GM21717 (cell line): Measurements from ENCODE around the gene ATP5ME.
"Not testable (repeated sequence)": the region's sequence is repeated elsewhere in the genome, so short reads cannot be mapped to it uniquely, and the experiment has no call there.

Source experiments
- ATAC-seq: cut with Tn5 transposase; IDR thresholded peaks from one replicate; pipeline ENCODE4 v1.9.1; 2021; ENCODE audit warnings: mild to moderate bottlenecking, moderate library complexity; ENCODE audit not compliant: unreplicated experiment

The ATP5ME gene, protein sequence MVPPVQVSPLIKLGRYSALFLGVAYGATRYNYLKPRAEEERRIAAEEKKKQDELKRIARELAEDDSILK

DNA sequence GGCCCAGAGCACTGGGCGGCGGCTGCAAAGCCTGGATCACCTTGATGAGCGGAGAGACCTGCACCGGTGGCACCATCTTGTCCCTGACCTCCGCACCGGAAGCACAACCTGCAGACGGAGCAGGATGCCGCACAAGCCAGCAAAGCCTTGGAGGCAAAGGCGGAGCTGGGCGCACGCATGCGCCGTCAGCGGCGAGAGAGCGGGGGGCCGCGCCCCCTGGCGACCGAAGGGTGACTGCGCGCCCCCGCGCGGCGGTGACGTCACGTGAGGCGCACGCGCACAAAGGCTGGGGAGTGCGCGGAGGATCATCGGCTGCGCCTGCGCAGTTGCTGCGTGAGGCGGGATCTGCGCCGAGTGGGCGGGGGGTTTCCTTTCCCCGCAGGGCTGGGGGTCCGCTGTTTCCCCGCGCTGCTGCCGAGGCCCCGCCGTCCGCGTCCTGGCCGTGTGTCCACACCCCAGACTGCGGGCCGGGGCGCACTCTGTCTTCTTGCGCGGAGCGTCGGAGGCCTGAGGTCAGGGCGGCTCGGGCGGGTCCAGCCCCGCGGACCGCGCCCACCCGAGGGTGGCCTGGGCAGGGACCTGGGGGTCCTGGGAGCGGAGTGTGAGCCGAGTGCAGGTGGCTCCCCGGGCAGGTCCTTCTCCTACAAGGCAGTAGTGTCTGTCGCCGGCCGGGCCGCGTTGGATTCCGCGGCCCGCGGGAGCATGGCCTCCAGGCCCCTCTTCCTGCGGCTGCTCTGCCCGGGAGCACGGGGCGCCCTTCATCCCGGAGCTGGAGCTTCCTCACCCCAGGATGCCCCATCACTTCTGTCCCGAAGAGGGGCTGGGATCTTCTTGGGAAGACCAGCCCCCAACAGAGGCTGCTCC, at the start of gene ATP5ME, which contains the start of gene MYL5:
Gene ATP5ME (minus strand): TSS at position 105 of the 864 bp plus-strand sequence. CDS start 29 bp downstream, at position 76.
Gene MYL5 (plus strand): TSS at position 371 of the 864 bp plus-strand sequence. CDS start 3,485 bp downstream, outside the sequence.
- peak; percentile 64 for ATAC-seq

DNA sequence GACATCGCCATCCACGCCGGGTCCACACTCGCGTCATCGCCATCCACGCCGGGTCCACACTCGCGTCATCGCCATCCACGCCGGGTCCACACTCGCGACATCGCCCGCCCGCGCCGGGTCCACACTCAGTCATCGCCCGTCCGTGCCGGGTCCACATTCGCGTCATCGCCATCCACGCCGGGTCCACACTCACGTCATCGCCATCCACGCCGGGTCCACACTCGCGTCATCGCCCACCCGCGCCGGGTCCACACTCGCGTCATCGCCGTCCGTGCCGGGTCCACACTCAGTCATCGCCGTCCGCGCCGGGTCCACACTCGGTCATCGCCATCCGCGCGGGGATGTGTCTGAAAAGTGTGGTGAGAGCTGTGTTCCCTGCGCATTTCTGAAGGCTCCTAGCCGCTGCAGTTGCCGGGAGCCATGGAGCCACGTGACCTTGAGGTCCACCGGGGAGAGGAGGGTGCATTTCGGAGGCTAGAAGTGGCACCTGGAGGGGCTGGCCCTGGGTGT, 48.8 kb upstream of the ATP5ME start:
- ATAC-seq = no peak

DNA sequence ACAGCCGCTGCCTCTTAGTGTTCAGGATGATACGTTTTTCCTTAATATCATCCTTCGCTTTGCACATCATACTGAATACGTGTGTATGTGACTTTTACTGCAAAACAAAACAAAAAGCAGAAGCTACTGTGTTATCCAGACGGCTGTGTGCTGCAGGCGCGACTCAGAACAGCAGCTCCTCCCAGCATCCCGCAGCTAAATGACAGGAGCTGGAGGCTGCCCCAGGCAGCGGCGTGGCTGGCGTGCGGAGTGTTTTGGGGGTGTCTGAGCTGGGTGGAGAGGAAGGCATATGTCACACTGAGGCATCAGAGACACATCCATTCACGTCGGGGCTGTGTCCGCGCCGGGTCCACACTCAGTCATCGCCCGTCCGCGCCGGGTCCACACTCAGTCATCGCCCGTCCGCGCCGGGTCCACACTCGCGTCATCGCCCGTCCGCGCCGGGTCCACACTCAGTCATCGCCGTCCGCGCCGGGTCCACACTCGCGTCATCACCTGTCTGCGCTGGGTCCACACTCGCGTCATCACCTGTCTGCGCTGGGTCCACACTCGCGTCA, 48.2 kb upstream of the ATP5ME start:
- ATAC-seq = no peak

DNA sequence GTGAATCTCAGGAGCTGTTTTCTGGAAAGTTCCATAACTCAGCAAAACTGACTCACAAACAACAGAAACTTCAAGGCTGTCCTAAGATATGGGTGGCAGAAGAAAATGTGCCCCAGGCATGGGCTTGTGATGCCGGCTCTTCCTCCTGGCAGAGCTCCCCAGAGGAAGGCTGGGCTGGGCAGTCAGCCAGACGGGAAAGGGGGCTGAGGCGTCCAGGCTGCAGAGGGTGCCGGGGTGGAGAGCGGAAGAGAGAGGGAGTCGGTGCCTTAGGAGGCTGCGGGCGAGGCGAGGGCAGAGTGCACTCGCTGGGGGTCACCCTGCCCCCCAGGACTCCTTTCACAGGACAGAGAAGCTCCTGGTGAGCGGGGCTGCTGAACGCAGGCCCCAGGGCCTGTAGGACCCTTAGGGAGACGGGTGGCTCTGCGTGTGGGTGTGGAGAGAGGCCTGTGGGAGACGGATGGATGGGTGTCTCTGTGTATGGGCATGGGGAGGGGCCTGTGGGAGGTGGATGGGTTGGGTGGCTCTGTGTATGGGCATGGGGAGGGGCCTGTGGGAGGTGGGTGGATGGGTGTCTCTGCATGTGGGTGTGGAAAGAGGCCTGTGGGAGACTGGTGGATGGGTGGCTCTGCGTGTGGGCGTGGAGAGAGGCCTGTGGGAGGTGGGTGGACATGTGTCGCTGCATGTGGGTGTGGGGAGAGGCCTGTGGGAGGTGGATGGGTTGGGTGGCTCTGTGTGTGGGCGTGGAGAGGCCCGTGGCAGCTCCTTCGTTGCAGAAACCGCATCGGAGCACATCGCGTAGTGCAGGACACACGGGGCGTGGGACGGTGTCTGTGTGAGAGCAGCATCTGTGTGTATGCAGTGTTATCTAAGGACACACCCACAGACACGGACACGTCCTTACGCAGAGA, 47.4 kb upstream of the ATP5ME start:
- ATAC-seq = no peak

DNA sequence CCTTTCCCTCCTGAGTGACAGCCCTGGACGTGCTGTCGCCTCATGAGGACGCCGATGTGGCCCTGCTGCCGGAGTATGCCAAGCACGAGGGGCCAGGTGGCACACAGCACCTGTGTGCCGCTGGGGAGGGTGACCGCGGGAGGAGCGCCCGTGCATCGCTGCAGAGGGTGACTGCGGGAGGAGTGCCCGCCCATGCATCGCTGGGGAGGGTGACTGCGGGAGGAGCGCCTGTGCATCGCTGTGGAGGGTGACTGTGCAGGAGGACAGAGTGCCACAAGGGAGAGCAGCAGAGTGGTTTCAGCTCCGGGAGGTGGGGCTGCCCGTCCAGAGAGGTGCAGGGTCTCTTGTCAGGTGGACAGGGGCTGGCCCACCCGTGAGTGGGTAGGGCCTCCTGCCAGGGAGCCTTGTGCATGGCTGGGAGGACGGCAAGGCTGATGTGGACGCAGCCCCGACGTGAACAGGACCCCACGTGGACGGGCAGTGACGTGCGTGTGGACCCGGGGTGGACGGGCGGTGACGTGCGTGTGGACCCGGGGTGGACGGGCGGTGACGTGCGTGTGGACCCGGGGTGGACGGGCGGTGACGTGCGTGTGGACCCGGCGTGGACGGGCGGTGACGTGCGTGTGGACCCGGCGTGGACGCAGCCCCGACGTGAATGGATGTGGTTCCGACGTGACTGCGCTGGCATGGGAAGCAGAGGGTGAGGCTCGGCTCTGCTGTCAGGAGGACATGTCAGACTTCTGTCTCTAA, 46.2 kb upstream of the ATP5ME start:
- no peak for ATAC-seq

DNA sequence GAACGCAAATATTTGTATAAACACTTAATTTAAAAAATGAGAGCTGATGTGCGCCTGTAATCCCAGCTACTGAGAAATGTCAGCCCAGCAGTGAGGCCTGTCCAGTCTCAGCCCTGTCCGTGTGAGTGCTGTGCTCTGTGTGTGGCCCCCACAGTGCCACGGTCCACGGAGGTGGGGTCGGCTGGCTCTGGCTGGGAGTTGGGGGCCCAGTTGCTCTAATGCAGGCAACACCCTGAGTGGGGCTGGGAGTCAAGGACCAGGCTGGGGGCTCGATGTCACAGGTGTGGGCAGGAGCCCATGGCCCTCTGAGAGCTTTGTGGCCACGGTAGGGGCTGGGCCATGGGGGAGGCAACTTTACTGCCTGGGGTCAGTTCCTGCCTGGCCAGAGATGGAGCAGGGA, 44.4 kb upstream of the ATP5ME start:
- no peak for ATAC-seq

DNA sequence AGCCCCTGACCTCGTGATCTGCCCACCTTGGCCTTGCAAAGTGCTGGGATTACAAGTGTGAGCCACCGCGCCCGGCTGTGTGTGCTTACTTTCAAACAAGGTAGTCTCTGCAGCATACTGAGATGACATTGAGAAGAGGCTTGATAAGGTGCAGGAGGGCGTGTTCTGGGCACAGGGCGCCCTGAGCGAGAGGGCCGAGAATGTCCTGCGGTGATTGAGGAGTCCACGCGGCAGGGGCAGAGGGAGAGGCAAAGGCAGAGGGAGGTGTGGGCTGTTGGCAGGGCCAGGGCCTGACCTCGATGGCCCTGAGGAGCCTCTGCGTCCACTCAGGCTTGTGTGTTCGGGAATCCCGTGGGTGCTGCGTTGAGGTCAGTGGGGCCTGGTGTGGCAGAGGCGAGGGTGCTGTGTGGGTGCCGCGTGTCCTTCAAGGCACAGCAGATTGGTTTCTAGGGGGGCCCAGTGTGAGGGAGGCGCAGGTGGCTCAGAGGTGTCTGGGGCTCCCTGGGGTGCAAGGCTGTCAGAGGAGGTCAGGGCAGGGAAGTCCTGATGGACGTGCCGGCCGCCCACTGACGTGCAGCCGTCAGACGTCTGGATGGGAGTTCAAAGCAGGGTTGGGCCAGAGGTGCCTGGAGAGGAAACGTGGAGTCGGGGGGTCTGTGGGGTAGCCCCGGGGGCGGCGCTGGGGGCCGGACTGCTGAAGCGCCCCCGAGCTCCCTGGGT, 43.7 kb upstream of the ATP5ME start:
- no peak for ATAC-seq

DNA sequence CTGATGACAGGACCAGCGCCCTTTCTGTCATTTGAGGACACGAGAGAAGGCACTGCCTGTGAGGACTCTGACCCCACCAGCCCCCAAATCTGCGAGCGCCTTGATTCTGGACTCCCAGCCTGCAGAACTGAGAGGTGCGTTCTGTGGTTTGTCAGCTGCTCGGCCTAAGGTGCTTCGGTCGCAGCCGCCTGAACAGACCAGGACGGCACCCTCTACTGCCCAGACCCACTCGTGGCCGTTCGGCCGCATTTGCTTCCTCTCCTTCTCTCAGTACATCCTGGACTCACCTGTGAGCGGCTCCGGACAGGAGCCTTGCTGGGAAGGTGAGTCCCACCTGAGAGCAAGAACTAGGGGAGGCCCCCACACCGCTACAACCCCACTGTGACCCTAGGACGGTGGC, 40.0 kb upstream of the ATP5ME start:
- ATAC-seq = no peak

DNA sequence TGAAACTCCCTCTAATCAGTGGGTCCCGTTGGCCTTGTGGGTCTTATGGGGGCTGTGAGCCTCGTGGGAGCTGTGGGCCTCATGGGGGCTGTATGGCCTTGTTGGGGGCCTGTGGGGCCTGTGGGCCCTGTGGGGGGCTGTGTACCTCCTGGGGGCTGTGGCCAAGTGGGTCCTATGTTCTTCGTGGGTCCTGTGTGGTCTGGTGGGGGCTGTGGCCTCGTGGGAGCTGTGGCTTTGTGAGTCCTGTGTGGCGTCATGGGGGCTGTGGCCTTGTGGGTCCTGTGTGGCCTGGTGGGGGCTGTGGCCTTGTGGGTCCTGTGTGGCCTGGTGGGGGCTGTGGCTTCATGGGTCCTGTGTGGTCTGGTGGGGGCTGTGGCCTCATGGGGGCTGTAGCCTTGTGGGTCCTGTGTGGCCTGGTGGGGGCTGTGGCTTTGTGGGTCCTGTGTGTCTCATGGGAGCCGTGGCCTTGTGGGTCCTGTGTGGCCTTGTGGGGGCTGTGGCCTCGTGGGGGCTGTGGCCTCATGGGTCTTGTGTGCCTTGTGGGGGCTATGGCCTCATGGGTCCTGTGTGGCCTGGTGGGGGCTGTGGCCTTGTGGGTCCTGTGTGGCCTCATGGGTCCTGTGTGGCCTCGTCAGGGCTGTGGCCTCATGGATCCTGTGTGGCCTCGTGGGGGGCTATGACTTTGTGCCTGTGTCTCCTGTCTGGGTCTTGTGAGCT, 39.0 kb upstream of the ATP5ME start:
- no peak for ATAC-seq

DNA sequence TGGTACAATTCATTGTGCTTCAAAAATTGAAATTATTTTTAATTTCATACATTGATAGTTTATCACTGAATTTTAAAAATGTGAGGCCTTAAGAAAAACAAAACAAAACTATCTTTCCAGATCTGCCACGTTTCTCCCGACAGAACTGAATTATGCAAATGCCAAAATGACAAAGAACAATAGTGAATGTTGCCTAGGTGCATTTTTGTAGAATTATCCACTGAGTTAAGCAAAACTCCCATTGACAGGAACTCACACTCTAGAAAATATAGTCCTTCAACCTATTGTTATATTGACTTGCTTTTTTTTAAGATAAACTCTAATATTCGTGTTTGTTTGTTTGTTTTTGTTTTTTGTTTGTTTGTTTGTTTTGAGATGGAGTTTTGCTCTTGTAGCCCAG, 38.0 kb upstream of the ATP5ME start:
- ATAC-seq = no peak

DNA sequence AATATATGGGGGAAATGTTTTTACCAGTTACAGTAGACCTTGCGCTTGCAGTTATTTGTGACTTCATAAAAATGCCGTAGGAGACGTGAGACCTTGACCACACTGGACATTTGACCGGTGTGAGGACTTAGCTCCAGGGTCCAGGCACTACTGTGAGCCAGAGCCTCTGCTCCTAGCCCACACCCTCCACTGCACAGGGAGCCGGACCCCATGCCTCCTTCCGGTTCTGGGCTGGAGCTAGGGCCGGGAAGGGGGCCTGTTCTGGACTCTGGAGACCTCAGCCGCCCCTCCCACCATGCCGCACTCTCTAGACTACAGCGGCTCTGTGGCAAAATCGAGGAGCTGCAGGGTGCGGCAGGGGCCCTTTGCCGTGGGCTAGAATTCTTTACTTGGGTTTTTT, 36.8 kb upstream of the ATP5ME start:
- no peak for ATAC-seq

DNA sequence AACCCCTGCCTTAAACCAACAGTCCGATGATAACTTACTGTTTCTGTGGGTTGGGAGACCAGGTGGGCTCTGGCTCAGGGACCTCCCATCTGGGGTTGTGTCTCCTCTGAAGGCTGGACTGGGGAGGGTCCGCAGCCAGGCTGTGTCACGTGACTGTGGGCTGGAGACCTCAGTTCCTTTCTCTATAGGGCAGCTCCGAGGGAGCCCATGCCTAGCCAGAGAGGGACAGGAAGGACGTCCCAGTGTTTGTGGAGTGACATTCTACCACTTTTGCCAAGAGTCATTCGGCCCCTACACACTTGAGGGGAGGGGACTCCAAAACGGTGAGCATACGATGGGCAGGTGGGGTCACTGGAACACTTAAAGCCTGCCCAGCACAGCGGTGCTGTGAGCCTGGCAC, 36.0 kb upstream of the ATP5ME start:
- ATAC-seq = no peak

DNA sequence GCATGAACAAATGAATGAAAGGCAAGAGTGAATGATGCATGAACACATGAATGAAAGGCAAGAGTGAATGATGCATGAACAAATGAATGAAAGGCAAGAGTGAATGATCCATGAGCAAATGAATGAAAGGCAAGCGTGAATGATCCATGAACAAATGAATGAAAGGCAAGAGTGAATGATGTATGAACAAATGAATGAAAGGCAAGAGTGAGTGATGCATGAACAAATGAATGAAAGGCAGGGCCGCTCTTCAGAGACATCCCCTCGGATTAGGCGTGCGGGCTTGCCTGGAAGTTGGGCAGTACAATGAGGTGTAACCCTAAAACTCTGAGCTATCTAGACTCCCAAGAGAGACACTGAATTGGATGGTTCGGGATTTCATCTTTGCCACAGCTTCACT, 35.3 kb upstream of the ATP5ME start:
- ATAC-seq = no peak

DNA sequence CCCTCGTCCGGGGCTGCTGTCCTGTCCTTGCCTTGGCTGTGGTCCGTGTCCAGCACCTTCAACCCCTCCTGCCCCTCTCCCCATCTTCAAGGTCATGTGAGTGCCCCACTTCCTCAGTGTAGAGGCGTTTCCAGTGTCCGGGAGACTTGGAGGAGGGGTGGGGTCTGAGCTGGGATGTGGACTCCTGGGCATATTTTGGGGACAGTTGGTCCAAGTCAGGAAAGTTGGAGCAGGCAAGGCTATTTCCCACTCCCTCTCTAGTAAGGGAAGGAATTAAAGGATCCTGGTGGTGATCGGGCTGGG, 34.5 kb upstream of the ATP5ME start:
- no peak for ATAC-seq

DNA sequence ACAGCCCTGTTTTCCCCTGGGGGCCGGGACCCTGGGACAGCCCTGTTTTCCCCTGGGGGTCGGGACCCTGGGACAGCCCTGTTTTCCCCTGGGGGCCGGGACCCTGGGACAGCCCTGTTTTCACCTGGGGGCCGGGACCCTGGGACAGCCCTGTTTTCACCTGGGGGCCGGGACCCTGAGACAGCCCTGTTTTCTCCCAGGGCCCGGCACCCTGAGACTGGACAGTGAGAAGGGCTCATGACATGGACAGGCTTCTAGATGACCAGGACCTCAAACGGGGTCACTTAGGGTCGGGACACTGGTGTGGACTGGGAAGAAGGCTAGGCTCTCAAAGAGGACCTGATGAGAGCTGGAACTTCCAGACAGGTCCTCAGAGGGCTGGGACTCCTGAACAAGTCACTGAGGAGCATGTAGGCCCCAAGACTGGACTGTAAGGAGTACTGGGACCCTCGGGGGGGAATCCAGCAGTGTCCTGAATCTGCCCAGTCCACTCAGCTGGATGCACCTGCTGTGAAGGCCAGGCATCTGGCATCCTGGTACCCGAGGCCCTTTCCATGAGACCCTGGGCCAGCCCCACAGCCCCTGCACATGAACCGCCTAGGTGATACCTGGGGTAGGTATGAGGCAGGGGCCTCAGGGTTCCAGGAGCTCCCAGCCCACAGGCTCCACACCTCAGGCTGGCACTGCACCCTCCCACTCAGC, 34.0 kb upstream of the ATP5ME start:
- no peak for ATAC-seq

DNA sequence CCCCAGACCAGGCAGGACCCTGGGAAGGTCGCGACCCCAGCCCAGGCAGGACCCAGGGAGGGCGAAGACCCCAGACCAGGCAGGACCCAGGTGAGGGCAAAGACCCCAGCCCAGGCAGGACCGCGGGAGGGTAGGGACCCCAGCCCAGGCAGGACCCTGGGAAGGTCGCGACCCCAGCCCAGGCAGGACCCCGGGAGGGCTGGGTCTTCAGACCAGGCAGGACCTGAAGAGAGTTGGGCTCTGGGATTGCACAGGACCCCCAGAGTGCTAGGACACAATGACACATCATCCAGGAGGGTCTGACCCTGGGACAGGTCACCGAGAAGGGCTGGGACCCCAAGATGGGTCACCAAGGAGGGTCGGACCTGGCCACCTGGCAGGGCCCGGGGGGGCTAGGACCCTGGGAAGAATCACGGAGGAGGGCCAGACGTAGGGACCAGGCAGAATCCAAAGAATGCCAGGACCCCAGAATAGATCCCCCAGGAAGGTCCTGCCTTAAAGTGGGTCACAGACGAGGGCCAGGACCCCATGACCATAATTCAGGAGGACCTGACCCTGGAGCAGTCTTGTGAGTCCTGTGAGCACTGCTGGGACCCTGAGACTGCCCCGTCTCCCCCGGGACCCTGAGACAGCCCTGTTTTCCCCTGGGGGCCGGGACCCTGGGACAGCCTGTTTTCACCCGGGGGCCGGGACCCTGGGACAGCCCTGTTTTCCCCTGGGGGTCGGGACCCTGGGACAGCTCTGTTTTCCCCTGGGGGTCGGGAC, 32.9 kb upstream of the ATP5ME start:
- ATAC-seq = no peak

DNA sequence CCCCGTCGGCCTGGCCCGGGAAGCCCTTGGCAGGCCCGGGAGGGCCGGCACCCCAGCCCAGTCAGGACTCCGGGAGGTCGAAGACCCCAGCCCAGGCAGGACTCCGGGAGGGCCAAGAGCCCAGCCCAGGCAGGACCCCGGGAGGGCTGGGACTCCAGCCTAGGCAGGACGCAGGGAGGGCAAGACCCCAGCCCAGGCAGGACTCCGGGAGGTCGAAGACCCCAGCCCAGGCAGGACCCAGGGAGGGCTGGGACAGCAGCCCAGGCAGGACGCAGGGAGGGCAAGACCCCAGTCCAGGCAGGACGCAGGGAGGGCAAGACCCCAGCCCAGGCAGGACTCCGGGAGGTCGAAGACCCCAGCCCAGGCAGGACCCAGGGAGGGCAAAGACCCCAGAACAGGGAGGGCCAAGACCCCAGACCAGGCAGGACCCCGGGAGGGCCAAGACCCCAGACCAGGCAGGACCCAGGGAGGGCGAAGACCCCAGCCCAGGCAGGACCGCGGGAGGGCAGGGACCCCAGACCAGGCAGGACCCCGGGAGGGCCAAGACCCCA, 32.1 kb upstream of the ATP5ME start:
- ATAC-seq = not testable (repeated sequence)
